Gastroesophageal sphincter (tissue), 3 donors: Measurements from ENCODE around the gene EEF1AKMT1.

Source experiments
- EP300 ChIP-seq: sonication (generic); formaldehyde crosslinking; IDR thresholded peaks from one replicate; pipeline ENCODE4 v1.6.1; 2017; ENCODE audit warnings: antibody characterized with exemption, mild to moderate bottlenecking
- POLR2A ChIP-seq, 2 donors: fragments of 450-650 bp; IDR thresholded peaks; one replicate each; pipeline ENCODE4 v1.6.1; 2017; ENCODE audit warnings: antibody characterized with exemption in 2 of 2, mild to moderate bottlenecking in 2 of 2, moderate library complexity in 1 of 2
- POLR2AphosphoS5 ChIP-seq: sonication (generic); formaldehyde crosslinking; IDR thresholded peaks from one replicate; pipeline ENCODE4 v1.6.1; 2017; ENCODE audit warnings: antibody characterized with exemption
- TF ChIP-seq, protein P1 (sequence below), 4 experiments: fragments of 200-600 bp in 2 of 4; fragments of 450-650 bp in 2 of 4; sonication (generic) in 1 of 4; IDR thresholded peaks; one replicate each; pipeline ENCODE4 v1.5.1; 2017 to 2019; ENCODE audit warnings: antibody characterized with exemption in 4 of 4, mild to moderate bottlenecking in 2 of 4, moderate library complexity in 2 of 4

DNA sequence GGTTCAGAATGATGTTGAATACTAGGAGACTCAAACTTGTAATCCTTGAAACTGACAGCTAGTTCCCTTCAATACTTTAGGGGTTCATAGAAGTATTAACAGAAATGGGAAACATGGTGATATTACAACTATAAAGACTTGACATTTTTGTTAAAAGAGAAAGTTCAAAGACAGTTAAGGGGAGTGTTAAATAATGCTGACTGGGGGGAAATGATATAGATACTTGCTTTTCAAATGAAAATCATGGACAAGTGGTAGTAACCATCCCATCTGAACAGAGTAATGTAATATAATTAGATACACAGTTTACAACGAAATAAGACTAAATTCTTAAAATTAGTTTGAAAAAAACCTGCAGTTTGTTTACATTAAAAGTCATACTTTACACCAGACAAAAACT lies 6.6 kb upstream of the EEF1AKMT1 start:
- TF ChIP-seq, protein P1, sequence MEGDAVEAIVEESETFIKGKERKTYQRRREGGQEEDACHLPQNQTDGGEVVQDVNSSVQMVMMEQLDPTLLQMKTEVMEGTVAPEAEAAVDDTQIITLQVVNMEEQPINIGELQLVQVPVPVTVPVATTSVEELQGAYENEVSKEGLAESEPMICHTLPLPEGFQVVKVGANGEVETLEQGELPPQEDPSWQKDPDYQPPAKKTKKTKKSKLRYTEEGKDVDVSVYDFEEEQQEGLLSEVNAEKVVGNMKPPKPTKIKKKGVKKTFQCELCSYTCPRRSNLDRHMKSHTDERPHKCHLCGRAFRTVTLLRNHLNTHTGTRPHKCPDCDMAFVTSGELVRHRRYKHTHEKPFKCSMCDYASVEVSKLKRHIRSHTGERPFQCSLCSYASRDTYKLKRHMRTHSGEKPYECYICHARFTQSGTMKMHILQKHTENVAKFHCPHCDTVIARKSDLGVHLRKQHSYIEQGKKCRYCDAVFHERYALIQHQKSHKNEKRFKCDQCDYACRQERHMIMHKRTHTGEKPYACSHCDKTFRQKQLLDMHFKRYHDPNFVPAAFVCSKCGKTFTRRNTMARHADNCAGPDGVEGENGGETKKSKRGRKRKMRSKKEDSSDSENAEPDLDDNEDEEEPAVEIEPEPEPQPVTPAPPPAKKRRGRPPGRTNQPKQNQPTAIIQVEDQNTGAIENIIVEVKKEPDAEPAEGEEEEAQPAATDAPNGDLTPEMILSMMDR (IDR thresholded peaks at IDR 0.05), result no peak
- no peak for TF ChIP-seq POLR2AphosphoS5
- no peak for TF ChIP-seq POLR2A (IDR thresholded peaks at IDR 0.05)
- TF ChIP-seq EP300, result no peak
